K562 (cell line): ENCODE data around the gene RAPGEF5. TPM values are rescaled to one million over a fixed set of nuclear protein-coding genes. Genes with fewer than 3 reads are reported as not detected.

ENCODE experiments used
- ADNP ChIP-seq: fragments of 200-800 bp; sonication (Bioruptor generic); IDR thresholded peaks from 2 replicates; pipeline ENCODE4 v1.6.1; 2016; ENCODE audit warnings: missing genetic modification characterization, missing compliant biosample characterization
- DEAF1 ChIP-seq: fragments of 450-650 bp; formaldehyde crosslinking; IDR thresholded peaks from 2 replicates; pipeline ENCODE4 v1.4.0; 2020; ENCODE audit warnings: mild to moderate bottlenecking, moderate library complexity
- FOSL1 ChIP-seq: fragments of 200-800 bp; sonication (Bioruptor generic); conservative IDR thresholded peaks from 2 replicates; pipeline ENCODE4 v1.6.1; 2016; ENCODE audit warnings: missing genetic modification characterization, missing compliant biosample characterization
- HOMEZ ChIP-seq: fragments of 250-450 bp; sonication (Bioruptor Pico); IDR thresholded peaks from 2 replicates; pipeline ENCODE4 v1.4.0; 2020; ENCODE audit warnings: mild to moderate bottlenecking, moderate library complexity
- KAT8 ChIP-seq: fragments of 450-650 bp; IDR thresholded peaks from 2 replicates; pipeline ENCODE4 v1.6.1; 2016; ENCODE audit warnings: low read depth, mild to moderate bottlenecking
- LCOR ChIP-seq: sonication (generic); formaldehyde crosslinking; IDR thresholded peaks from 2 replicates; pipeline ENCODE4 v1.8.0; 2022; ENCODE audit warnings: mild to moderate bottlenecking, missing genetic modification reagents
- POLR2G ChIP-seq: fragments of 200-400 bp; formaldehyde crosslinking; IDR thresholded peaks from 2 replicates; pipeline ENCODE4 v1.6.1; 2017; ENCODE audit warnings: low read depth, mild to moderate bottlenecking, antibody characterized with exemption, low read length, moderate library complexity
- RCOR1 ChIP-seq, 2 experiments: IDR thresholded peaks; 2 replicates each; pipeline ENCODE4 v1.6.1; 2012; ENCODE audit warnings: low read depth in 2 of 2, low read length in 2 of 2, borderline replicate concordance in 1 of 2, improper control_type of control experiment in 1 of 2
- TAF1 ChIP-seq: IDR thresholded peaks from 2 replicates; pipeline ENCODE4 v1.6.1; 2011; ENCODE audit warnings: mild to moderate bottlenecking, low read length, moderate library complexity; ENCODE audit not compliant: insufficient read depth, control insufficient read depth, severe bottlenecking; ENCODE audit errors: extremely low read depth
- XRCC3 ChIP-seq: fragments of 450-650 bp; IDR thresholded peaks from 2 replicates; pipeline ENCODE4 v1.6.1; 2017; ENCODE audit warnings: mild to moderate bottlenecking, moderate library complexity
- ZNF23 ChIP-seq: fragments of 250-450 bp; sonication (Bioruptor Pico); IDR thresholded peaks from 2 replicates; pipeline ENCODE4 v1.4.0; 2020; ENCODE audit warnings: mild to moderate bottlenecking
- ZNF324 ChIP-seq: fragments of 250-450 bp; sonication (Bioruptor Pico); IDR thresholded peaks from 2 replicates; pipeline ENCODE4 v1.4.0; 2020; ENCODE audit warnings: mild to moderate bottlenecking
- ZNF354B ChIP-seq: fragments of 250-450 bp; sonication (Bioruptor Pico); IDR thresholded peaks from 2 replicates; pipeline ENCODE4 v1.4.0; 2020
- ZNF583 ChIP-seq: fragments of 250-450 bp; sonication (Bioruptor Pico); IDR thresholded peaks from 2 replicates; pipeline ENCODE4 v1.4.0; 2020
- ZNF586 ChIP-seq: fragments of 450-650 bp; formaldehyde crosslinking; conservative IDR thresholded peaks from 2 replicates; pipeline ENCODE4 v1.4.0; 2020; ENCODE audit warnings: mild to moderate bottlenecking, moderate library complexity
- polyA plus RNA-seq, 8 experiments: library from polyadenylated mRNA; depleted of rRNA in 4 of 8; stranded (reverse) in 5 of 8; unstranded in 3 of 8; fragments of >200 nt; fragmentation: Nextera tagmentation in 2 of 8; fragmentation: Illumina TruSeq in 1 of 8; extraction: Ambion mirVana in 2 of 8; extraction: Trizol in 1 of 8; gene quantifications; 2 replicates each; pipeline versions ENCODE4 v1.2.1 to v1.2.3, GENCODE V29; 2011 to 2014; ENCODE audit warnings: inconsistent platforms in 1 of 8, missing spikeins in 1 of 8
- total RNA-seq, 7 experiments: library from RNA; depleted of rRNA in 6 of 7; stranded (reverse); fragments of >200 nt in 6 of 7; fragmentation: Illumina TruSeq in 2 of 7; extraction: Trizol in 2 of 7; gene quantifications; 2 replicates each; pipeline versions ENCODE4 v1.2.1 to v1.2.3, GENCODE V29; 2011 to 2021; ENCODE audit warnings: low replicate concordance in 1 of 7
- TF ChIP-seq, protein P1 (sequence below), 3 experiments: fragments of 200-800 bp in 1 of 3; fragments of 250-450 bp in 1 of 3; fragments of 450-650 bp in 1 of 3; sonication (Bioruptor Pico) in 1 of 3; sonication (Bioruptor generic) in 1 of 3; formaldehyde crosslinking in 1 of 3; IDR thresholded peaks; 2 replicates each; pipeline versions ENCODE4 v1.6.1 to v1.8.0; 2016 to 2022; ENCODE audit warnings: mild to moderate bottlenecking in 2 of 3, missing genetic modification characterization in 2 of 3, missing compliant biosample characterization in 1 of 3, moderate library complexity in 1 of 3
- TF ChIP-seq, protein P2 (sequence below): fragments of 450-650 bp; formaldehyde crosslinking; IDR thresholded peaks from 2 replicates; pipeline ENCODE4 v1.4.0; 2020; ENCODE audit warnings: mild to moderate bottlenecking
- TF ChIP-seq, protein P3 (sequence below): fragments of 250-450 bp; sonication (Bioruptor Pico); IDR thresholded peaks from 2 replicates; pipeline ENCODE4 v1.5.0; 2022; ENCODE audit warnings: mild to moderate bottlenecking

The RAPGEF5 gene
- total and polyA plus RNA-seq, 9 of the 15 experiments (the other 6 are each of a cell fraction or from before 2014, with no cell fraction given), result 0.39 to 2.0 (median 1.1) TPM

DNA sequence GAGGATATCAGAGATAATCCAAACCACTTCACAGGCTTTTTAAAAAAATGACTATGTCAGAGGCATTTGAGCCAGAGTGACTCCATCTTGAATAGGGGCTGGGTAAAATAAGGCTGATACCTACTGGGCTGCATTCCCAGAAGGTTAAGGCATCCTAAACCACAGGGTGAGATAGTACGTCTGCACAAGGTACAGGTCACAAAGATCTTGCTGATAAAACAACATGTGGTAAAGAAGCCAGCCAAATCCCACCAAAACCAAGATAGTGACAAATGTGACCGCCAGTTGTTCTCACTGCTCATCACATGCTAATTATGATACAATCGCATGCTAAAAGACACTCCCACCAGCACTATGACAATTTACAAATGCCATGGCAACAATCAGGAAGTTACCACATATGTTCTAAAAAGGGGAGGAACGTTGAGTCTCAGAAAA is 177.5 kb downstream of the RAPGEF5 start (continued):
- TF ChIP-seq, protein P1, sequence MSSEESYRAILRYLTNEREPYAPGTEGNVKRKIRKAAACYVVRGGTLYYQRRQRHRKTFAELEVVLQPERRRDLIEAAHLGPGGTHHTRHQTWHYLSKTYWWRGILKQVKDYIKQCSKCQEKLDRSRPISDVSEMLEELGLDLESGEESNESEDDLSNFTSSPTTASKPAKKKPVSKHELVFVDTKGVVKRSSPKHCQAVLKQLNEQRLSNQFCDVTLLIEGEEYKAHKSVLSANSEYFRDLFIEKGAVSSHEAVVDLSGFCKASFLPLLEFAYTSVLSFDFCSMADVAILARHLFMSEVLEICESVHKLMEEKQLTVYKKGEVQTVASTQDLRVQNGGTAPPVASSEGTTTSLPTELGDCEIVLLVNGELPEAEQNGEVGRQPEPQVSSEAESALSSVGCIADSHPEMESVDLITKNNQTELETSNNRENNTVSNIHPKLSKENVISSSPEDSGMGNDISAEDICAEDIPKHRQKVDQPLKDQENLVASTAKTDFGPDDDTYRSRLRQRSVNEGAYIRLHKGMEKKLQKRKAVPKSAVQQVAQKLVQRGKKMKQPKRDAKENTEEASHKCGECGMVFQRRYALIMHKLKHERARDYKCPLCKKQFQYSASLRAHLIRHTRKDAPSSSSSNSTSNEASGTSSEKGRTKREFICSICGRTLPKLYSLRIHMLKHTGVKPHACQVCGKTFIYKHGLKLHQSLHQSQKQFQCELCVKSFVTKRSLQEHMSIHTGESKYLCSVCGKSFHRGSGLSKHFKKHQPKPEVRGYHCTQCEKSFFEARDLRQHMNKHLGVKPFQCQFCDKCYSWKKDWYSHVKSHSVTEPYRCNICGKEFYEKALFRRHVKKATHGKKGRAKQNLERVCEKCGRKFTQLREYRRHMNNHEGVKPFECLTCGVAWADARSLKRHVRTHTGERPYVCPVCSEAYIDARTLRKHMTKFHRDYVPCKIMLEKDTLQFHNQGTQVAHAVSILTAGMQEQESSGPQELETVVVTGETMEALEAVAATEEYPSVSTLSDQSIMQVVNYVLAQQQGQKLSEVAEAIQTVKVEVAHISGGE (CRISPR knock-in tag; IDR thresholded peaks at IDR 0.05), result peak in 1 of 3 experiments; percentile 50; a peak in 1 of 6 replicates
- peak; percentile 70; the same call in 1 of the 2 replicates for TF ChIP-seq ZNF23 (CRISPR knock-in tag)
- no peak for TF ChIP-seq POLR2G
- TF ChIP-seq ZNF324 (CRISPR knock-in tag), result peak; percentile 61; the same call in 1 of the 2 replicates
- TF ChIP-seq, protein P2, sequence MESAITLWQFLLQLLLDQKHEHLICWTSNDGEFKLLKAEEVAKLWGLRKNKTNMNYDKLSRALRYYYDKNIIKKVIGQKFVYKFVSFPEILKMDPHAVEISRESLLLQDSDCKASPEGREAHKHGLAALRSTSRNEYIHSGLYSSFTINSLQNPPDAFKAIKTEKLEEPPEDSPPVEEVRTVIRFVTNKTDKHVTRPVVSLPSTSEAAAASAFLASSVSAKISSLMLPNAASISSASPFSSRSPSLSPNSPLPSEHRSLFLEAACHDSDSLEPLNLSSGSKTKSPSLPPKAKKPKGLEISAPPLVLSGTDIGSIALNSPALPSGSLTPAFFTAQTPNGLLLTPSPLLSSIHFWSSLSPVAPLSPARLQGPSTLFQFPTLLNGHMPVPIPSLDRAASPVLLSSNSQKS, result 0 out of 2 replicates have a peak, but pooled peaks have one; percentile 44
- peak; percentile 64 for TF ChIP-seq FOSL1
- TF ChIP-seq, protein P3, sequence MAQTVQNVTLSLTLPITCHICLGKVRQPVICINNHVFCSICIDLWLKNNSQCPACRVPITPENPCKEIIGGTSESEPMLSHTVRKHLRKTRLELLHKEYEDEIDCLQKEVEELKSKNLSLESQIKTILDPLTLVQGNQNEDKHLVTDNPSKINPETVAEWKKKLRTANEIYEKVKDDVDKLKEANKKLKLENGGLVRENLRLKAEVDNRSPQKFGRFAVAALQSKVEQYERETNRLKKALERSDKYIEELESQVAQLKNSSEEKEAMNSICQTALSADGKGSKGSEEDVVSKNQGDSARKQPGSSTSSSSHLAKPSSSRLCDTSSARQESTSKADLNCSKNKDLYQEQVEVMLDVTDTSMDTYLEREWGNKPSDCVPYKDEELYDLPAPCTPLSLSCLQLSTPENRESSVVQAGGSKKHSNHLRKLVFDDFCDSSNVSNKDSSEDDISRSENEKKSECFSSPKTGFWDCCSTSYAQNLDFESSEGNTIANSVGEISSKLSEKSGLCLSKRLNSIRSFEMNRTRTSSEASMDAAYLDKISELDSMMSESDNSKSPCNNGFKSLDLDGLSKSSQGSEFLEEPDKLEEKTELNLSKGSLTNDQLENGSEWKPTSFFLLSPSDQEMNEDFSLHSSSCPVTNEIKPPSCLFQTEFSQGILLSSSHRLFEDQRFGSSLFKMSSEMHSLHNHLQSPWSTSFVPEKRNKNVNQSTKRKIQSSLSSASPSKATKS (CRISPR knock-in tag), result peak; percentile 64; the same call in 1 of the 2 replicates
- 0 out of 2 replicates have a peak, but pooled peaks have one; percentile 30 for TF ChIP-seq ZNF586
- peak; percentile 78; the same call in 1 of the 2 replicates for TF ChIP-seq ZNF354B (CRISPR knock-in tag)
- TF ChIP-seq RCOR1 (IDR thresholded peaks at IDR 0.05; ENCODE audit: borderline replicate concordance in 1 of 2, low read depth in 2 of 2, low read length in 2 of 2), result no peak
- peak; percentile 95 for TF ChIP-seq ZNF583 (CRISPR knock-in tag)
- TF ChIP-seq KAT8, result no peak
- no peak for TF ChIP-seq XRCC3
- no peak for TF ChIP-seq ADNP
- TF ChIP-seq HOMEZ, result no peak
- no peak for TF ChIP-seq TAF1
- TF ChIP-seq DEAF1 (CRISPR knock-in tag), result peak; percentile 11; the same call in 1 of the 2 replicates
- TF ChIP-seq LCOR (CRISPR knock-in tag), result no peak
